GM12872 (cell line): ENCODE results near the gene NLRP11.

ENCODE experiments used
- TF ChIP-seq, protein P1 (sequence below): IDR thresholded peaks from 3 replicates; pipeline ENCODE4 v1.5.1; 2011; ENCODE audit warnings: low read depth, mild to moderate bottlenecking, low read length, moderate library complexity; ENCODE audit not compliant: insufficient read depth

NLRP11 gene

DNA sequence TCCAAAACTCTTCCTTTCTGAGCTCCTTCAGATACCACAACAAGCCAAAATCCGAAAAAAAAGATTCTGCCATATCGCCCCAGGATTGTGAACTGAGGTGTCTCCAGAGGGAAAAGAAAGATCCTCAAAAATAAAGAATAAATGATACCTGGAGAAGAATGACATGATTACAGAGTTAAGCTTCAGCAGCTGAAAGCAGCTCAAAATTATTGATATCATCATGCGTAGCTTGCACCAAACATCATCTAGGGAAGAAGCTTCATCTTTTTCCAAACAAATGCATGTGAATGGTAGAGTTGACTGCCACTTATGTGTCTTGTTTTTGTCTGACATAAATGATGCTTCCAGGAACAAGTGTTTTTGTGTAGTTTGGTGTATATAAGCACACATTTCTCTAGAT, 93.5 kb downstream of the NLRP11 start, which contains the start of gene NLRP9:
Gene NLRP9, minus strand, starts transcription at position 101 of the 400 bp plus-strand sequence. Its CDS starts 28 bp downstream, at position 73.
- TF ChIP-seq, protein P1, sequence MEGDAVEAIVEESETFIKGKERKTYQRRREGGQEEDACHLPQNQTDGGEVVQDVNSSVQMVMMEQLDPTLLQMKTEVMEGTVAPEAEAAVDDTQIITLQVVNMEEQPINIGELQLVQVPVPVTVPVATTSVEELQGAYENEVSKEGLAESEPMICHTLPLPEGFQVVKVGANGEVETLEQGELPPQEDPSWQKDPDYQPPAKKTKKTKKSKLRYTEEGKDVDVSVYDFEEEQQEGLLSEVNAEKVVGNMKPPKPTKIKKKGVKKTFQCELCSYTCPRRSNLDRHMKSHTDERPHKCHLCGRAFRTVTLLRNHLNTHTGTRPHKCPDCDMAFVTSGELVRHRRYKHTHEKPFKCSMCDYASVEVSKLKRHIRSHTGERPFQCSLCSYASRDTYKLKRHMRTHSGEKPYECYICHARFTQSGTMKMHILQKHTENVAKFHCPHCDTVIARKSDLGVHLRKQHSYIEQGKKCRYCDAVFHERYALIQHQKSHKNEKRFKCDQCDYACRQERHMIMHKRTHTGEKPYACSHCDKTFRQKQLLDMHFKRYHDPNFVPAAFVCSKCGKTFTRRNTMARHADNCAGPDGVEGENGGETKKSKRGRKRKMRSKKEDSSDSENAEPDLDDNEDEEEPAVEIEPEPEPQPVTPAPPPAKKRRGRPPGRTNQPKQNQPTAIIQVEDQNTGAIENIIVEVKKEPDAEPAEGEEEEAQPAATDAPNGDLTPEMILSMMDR, result no peak
